AG09309 (cell line): ENCODE data around the gene EYS.

Experiments
- DNase-seq: peaks from one replicate; pipeline ENCODE4 v3.0.0-alpha.2; 2010; ENCODE audit warnings: low read depth
- H3K4me3 ChIP-seq: 2 replicates; pipeline ENCODE4 v1.5.1; 2011; ENCODE audit warnings: mild to moderate bottlenecking, low read depth, low read length, moderate library complexity; ENCODE audit not compliant: control insufficient read depth
- CTCF ChIP-seq: IDR thresholded peaks from 2 replicates; pipeline ENCODE4 v1.5.1; 2011; ENCODE audit warnings: mild to moderate bottlenecking, low read depth, low read length, inconsistent platforms; ENCODE audit not compliant: insufficient read depth, control insufficient read depth; ENCODE audit errors: missing control alignments

EYS gene

DNA sequence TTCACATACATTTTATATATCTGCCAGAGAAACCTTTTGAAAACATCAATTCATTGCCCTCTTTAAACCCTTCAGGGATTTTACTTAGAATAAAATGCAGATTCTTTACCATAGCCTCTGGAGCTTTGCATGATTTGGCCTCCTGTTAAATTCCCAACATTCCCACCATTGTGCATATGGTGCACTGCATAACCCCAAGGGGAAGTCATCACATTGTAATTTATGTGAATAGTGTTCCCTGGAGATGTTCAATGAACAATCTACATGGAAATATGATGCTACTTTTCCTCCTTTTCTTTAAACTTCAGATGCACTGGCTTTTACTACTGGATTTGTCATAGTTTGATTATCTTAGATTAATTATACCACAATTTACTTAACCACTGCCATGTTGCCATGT lies 1976.7 kb downstream of the EYS start:
- DNase-seq: no peak
- no peak for TF ChIP-seq CTCF
- no peak overlapping the region for H3K4me3 ChIP-seq

GRCh38 chr6:63724721-63725120 lies 1982.3 kb downstream of the EYS start:
- no peak overlapping the region for H3K4me3 ChIP-seq
- TF ChIP-seq CTCF: no peak
- no peak for DNase-seq

- no peak overlapping the region for H3K4me3 ChIP-seq
- no peak for DNase-seq
- no peak for TF ChIP-seq CTCF
These were observed 1985.8 kb downstream of the EYS start for GRCh38 chr6:63721181-63721580.

DNA sequence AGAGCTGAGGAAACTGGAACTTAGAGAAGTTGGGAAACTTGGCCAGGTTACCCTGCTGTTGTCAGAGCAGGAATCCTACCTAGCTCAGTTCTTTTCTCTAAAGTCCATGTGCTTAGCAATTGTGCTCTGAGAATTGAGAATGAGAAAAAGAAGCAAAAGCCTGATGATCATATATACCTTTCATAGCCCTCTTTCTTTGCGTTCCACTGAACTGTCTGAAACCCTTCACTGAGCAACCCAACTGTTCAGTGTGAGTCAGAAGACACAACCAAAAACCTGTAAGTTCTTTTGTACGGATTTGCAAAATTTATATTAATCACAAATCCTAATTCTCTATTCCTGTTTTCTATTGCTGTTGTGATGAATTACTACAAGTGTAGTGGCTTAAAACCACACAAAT lies 1990.9 kb downstream of the EYS start:
- TF ChIP-seq CTCF: no peak

DNA sequence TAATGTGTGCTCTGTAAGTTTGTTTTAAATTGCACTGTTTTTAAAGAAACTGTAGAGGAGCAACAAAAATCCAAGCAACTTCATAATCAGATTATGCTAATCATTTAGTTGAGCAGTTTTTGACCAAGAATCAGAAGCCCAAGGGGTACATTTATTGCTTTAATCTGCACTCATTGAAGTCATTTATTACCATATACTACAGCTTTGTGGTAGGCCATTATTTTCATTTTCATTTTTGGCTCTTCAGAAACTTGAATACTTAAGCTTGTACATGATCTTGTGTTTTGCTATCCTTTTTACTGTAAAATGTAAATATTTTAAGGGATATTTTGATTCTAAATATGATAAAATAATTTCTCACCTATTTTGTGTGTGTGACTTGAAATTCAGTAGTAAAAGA lies 1992.9 kb downstream of the EYS start:
- DNase-seq: no peak
- no peak for TF ChIP-seq CTCF
- no peak overlapping the region for H3K4me3 ChIP-seq

More for the DNA sequence above, 1990.9 kb downstream of the EYS start:
- no peak for DNase-seq
- no peak overlapping the region for H3K4me3 ChIP-seq

DNA sequence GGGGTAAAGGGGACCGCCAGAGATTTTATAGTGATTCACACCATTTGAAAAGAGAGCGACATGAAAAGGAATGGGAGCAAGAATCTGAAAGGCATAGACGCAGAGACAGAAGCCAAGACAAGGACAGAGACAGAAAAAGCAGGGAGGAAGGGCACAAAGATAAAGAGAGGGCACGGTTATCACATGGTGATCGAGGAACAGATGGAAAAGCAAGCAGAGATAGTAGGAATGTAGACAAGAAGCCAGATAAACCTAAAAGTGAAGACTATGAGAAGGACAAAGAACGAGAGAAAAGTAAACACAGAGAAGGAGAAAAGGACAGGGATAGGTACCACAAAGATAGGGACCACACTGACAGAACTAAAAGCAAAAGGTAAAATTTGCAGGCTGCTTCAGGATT lies 1993.7 kb downstream of the EYS start:
- H3K4me3 ChIP-seq: no peak overlapping the region
- no peak for DNase-seq
- TF ChIP-seq CTCF: no peak

DNA sequence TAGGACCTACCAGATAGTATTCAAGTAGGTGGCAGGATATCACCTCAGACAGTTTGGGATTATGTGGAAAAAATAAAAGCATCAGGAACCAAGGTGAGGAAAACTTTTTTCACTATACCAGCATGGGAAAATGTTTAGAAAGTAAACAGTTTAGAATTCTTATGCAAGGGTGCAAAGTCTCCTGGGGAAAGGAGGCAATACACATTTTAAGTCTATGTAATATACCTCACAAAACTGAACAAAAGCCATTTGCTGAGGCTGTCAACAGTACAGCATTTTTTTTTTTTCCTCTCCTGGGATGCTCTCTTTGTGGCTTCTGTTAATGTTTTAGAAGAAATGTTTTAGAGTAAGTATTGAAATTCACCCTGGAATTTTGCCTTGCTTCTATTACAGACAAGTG lies 1997.9 kb downstream of the EYS start:
- no peak for TF ChIP-seq CTCF
- H3K4me3 ChIP-seq: no peak overlapping the region
- no peak for DNase-seq
